ENCODE measurements around the gene RFX1. TPM values are rescaled to one million over a fixed set of nuclear protein-coding genes. Genes with fewer than 3 reads are reported as not detected.

Gene RFX1
- polyA plus RNA-seq, 4 donors, result 3.8 to 16.6 (median 5.5) TPM

- 64 to 87% (median 84%) methylated on average over 15 to 17 of the region's 17 CpGs for WGBS, 3 donors
- peaks cover 0 to 29% (median 0%) of the 10 kb centered on the region in 3 donors for H3K4me1 ChIP-seq (ENCODE audit: control insufficient read depth in 3 of 3, insufficient read depth in 2 of 3, low read depth in 1 of 3, low read length in 2 of 3)
- H3K36me3 ChIP-seq (ENCODE audit: control insufficient read depth in 3 of 3, insufficient read depth in 2 of 3, low read depth in 1 of 3, low read length in 3 of 3), result peaks cover 0 to 92% (median 5%) of the 10 kb centered on the region in 3 donors
- FAIRE-seq (no peak), DNase-seq (no peak)
- no peak overlapping the region for H3K4me3 ChIP-seq (ENCODE audit: low read depth in 1 of 3, low read length in 3 of 3)
- no peaks in the 10 kb centered on the region for H3K9me3 ChIP-seq (ENCODE audit: control insufficient read depth in 2 of 2, insufficient read depth in 1 of 2, low read depth in 1 of 2, low read length in 1 of 2)
- peak overlapping the region; percentile 69 to 87 (median 77) for H3K27ac ChIP-seq (ENCODE audit: low read depth in 1 of 3, low read length in 2 of 3)
- no peaks in the 10 kb centered on the region for H3K27me3 ChIP-seq (ENCODE audit: control insufficient read depth in 3 of 3, insufficient read depth in 3 of 3, low read length in 3 of 3)
Observed at GRCh38 chr19:13987101-13987890, 18.8 kb downstream of the RFX1 start.

GRCh38 chr19:13986348-13986904 is 19.7 kb downstream of the RFX1 start:
- peaks cover 2 to 92% (median 5%) of the 10 kb centered on the region in 3 donors for H3K36me3 ChIP-seq (ENCODE audit: control insufficient read depth in 3 of 3, insufficient read depth in 2 of 3, low read depth in 1 of 3, low read length in 3 of 3)
- H3K4me3 ChIP-seq (ENCODE audit: low read depth in 1 of 3, low read length in 3 of 3), result peak overlapping the region in 1 of 3 donors; percentile 15
- no peak for FAIRE-seq
- no peaks in the 10 kb centered on the region for H3K27me3 ChIP-seq (ENCODE audit: control insufficient read depth in 3 of 3, insufficient read depth in 3 of 3, low read length in 3 of 3)
- 37 to 77% (median 57%) methylated on average over 19 of the region's 19 CpGs for WGBS, 3 donors
- no peaks in the 10 kb centered on the region for H3K9me3 ChIP-seq (ENCODE audit: control insufficient read depth in 2 of 2, insufficient read depth in 1 of 2, low read depth in 1 of 2, low read length in 1 of 2)
- DNase-seq, result peak; percentile 69 to 78
- H3K27ac ChIP-seq (ENCODE audit: low read depth in 1 of 3, low read length in 2 of 3), result peak overlapping the region; percentile 77 to 91 (median 87)
- H3K4me1 ChIP-seq (ENCODE audit: control insufficient read depth in 3 of 3, insufficient read depth in 2 of 3, low read depth in 1 of 3, low read length in 2 of 3), result peaks cover 0 to 29% (median 0%) of the 10 kb centered on the region in 3 donors

- DNase-seq (peak in 1 of 2 donors; percentile 80), FAIRE-seq (no peak)
- Histone ChIP-seq H3K9me3 (ENCODE audit: control insufficient read depth in 2 of 2, insufficient read depth in 1 of 2, low read depth in 1 of 2, low read length in 1 of 2) (no peaks in the 10 kb centered on the region), H3K27me3 (ENCODE audit: control insufficient read depth in 3 of 3, insufficient read depth in 3 of 3, low read length in 3 of 3) (no peaks in the 10 kb centered on the region), H3K4me3 (ENCODE audit: low read depth in 1 of 3, low read length in 3 of 3) (peak overlapping the region in 1 of 3 donors; percentile 15), H3K27ac (ENCODE audit: low read depth in 1 of 3, low read length in 2 of 3) (peak overlapping the region; percentile 77 to 91 (median 87)), H3K36me3 (ENCODE audit: control insufficient read depth in 3 of 3, insufficient read depth in 2 of 3, low read depth in 1 of 3, low read length in 3 of 3) (peaks cover 2 to 90% (median 3%) of the 10 kb centered on the region in 3 donors), H3K4me1 (ENCODE audit: control insufficient read depth in 3 of 3, insufficient read depth in 2 of 3, low read depth in 1 of 3, low read length in 2 of 3) (peaks cover 0 to 29% (median 0%) of the 10 kb centered on the region in 3 donors)
- 63 to 83% (median 66%) methylated on average over 9 to 10 of the region's 10 CpGs for WGBS, 3 donors
Observed at GRCh38 chr19:13985771-13986347, 20.3 kb downstream of the RFX1 start.

- peaks cover 0 to 29% (median 0%) of the 10 kb centered on the region in 3 donors for H3K4me1 ChIP-seq (ENCODE audit: control insufficient read depth in 3 of 3, insufficient read depth in 2 of 3, low read depth in 1 of 3, low read length in 2 of 3)
Observed at GRCh38 chr19:13984875-13985741, 21.0 kb downstream of the RFX1 start.

GRCh38 chr19:13984186-13984585 is 21.9 kb downstream of the RFX1 start:
- Histone ChIP-seq H3K27ac (ENCODE audit: low read depth in 1 of 3, low read length in 2 of 3) (no peak overlapping the region), H3K27me3 (ENCODE audit: control insufficient read depth in 3 of 3, insufficient read depth in 3 of 3, low read length in 3 of 3) (no peaks in the 10 kb centered on the region), H3K9me3 (ENCODE audit: control insufficient read depth in 2 of 2, insufficient read depth in 1 of 2, low read depth in 1 of 2, low read length in 1 of 2) (no peaks in the 10 kb centered on the region), H3K4me1 (ENCODE audit: control insufficient read depth in 3 of 3, insufficient read depth in 2 of 3, low read depth in 1 of 3, low read length in 2 of 3) (peaks cover 0 to 36% (median 0%) of the 10 kb centered on the region in 3 donors), H3K4me3 (ENCODE audit: low read depth in 1 of 3, low read length in 3 of 3) (no peak overlapping the region), H3K36me3 (ENCODE audit: control insufficient read depth in 3 of 3, insufficient read depth in 2 of 3, low read depth in 1 of 3, low read length in 3 of 3) (peaks cover 2 to 88% (median 2%) of the 10 kb centered on the region in 3 donors)
- no peak for FAIRE-seq
- WGBS, 3 donors, result 77 to 86% (median 80%) methylated on average over 15 of the region's 15 CpGs
- no peak for DNase-seq

More at GRCh38 chr19:13984875-13985741, 21.0 kb downstream of the RFX1 start:
- H3K36me3 ChIP-seq (ENCODE audit: control insufficient read depth in 3 of 3, insufficient read depth in 2 of 3, low read depth in 1 of 3, low read length in 3 of 3), result peaks cover 2 to 92% (median 2%) of the 10 kb centered on the region in 3 donors
- no peaks in the 10 kb centered on the region for H3K27me3 ChIP-seq (ENCODE audit: control insufficient read depth in 3 of 3, insufficient read depth in 3 of 3, low read length in 3 of 3)
- peak overlapping the region; percentile 77 to 91 (median 87) for H3K27ac ChIP-seq (ENCODE audit: low read depth in 1 of 3, low read length in 2 of 3)
- WGBS, 3 donors, result 85 to 89% (median 88%) methylated on average over 25 of the region's 25 CpGs
- no peak overlapping the region for H3K4me3 ChIP-seq (ENCODE audit: low read depth in 1 of 3, low read length in 3 of 3)
- DNase-seq (no peak), FAIRE-seq (no peak)
- H3K9me3 ChIP-seq (ENCODE audit: control insufficient read depth in 2 of 2, insufficient read depth in 1 of 2, low read depth in 1 of 2, low read length in 1 of 2), result no peaks in the 10 kb centered on the region

GRCh38 chr19:13983213-13983889 is 22.8 kb downstream of the RFX1 start:
- Histone ChIP-seq H3K4me1 (ENCODE audit: control insufficient read depth in 3 of 3, insufficient read depth in 2 of 3, low read depth in 1 of 3, low read length in 2 of 3) (peaks cover 0 to 39% (median 0%) of the 10 kb centered on the region in 3 donors), H3K36me3 (ENCODE audit: control insufficient read depth in 3 of 3, insufficient read depth in 2 of 3, low read depth in 1 of 3, low read length in 3 of 3) (peaks cover 0 to 81% (median 2%) of the 10 kb centered on the region in 3 donors), H3K9me3 (ENCODE audit: control insufficient read depth in 2 of 2, insufficient read depth in 1 of 2, low read depth in 1 of 2, low read length in 1 of 2) (no peaks in the 10 kb centered on the region), H3K27ac (ENCODE audit: low read depth in 1 of 3, low read length in 2 of 3) (peak overlapping the region in 1 of 3 donors; percentile 59), H3K27me3 (ENCODE audit: control insufficient read depth in 3 of 3, insufficient read depth in 3 of 3, low read length in 3 of 3) (no peaks in the 10 kb centered on the region), H3K4me3 (ENCODE audit: low read depth in 1 of 3, low read length in 3 of 3) (no peak overlapping the region)
- 63 to 74% (median 70%) methylated on average over 16 to 21 of the region's 21 CpGs for WGBS, 3 donors
- FAIRE-seq (no peak), DNase-seq (peak; percentile 28 to 57)

- 94 to 98% (median 98%) methylated on average over 9 of the region's 9 CpGs for WGBS, 3 donors
- DNase-seq (no peak), FAIRE-seq (no peak)
- no peaks in the 10 kb centered on the region for H3K27me3 ChIP-seq (ENCODE audit: control insufficient read depth in 3 of 3, insufficient read depth in 3 of 3, low read length in 3 of 3)
- H3K27ac ChIP-seq (ENCODE audit: low read depth in 1 of 3, low read length in 2 of 3), result peak overlapping the region in 1 of 3 donors; percentile 33
- no peaks in the 10 kb centered on the region for H3K9me3 ChIP-seq (ENCODE audit: control insufficient read depth in 2 of 2, insufficient read depth in 1 of 2, low read depth in 1 of 2, low read length in 1 of 2)
- H3K36me3 ChIP-seq (ENCODE audit: control insufficient read depth in 3 of 3, insufficient read depth in 2 of 3, low read depth in 1 of 3, low read length in 3 of 3), result peaks cover 0 to 79% (median 2%) of the 10 kb centered on the region in 3 donors
- H3K4me1 ChIP-seq (ENCODE audit: control insufficient read depth in 3 of 3, insufficient read depth in 2 of 3, low read depth in 1 of 3, low read length in 2 of 3), result peaks cover 0 to 45% (median 0%) of the 10 kb centered on the region in 3 donors
- H3K4me3 ChIP-seq (ENCODE audit: low read depth in 1 of 3, low read length in 3 of 3), result no peak overlapping the region
Observed at GRCh38 chr19:13982773-13983172, 23.3 kb downstream of the RFX1 start.
